Tibial artery (tissue), 4 donors: ENCODE measurements around the gene SPNS1.
"Not testable (repeated sequence)": the region's sequence is repeated elsewhere in the genome, so short reads cannot be mapped to it uniquely, and the experiment has no call there.

ENCODE experiments used
- DNase-seq, 2 donors: peaks; one replicate each; pipeline ENCODE4 v3.0.0-alpha.2; 2019
- H3K27ac ChIP-seq, 2 donors: fragments of 200-600 bp; sonication (generic) in 1 of 2; 1 replicate in 1 of 2; 2 replicates in 1 of 2; pipeline ENCODE4 v1.5.1; 2018 to 2019; ENCODE audit warnings: mild to moderate bottlenecking in 1 of 2
- H3K27me3 ChIP-seq, 2 donors: fragments of 200-600 bp; sonication (generic) in 1 of 2; one replicate each; pipeline versions ENCODE4 v1.5.1 to v1.6.0; 2016 to 2019
- H3K36me3 ChIP-seq, 3 donors: fragments of 200-600 bp; sonication (generic) in 2 of 3; one replicate each; pipeline ENCODE4 v1.5.1; 2016 to 2019; ENCODE audit warnings: mild to moderate bottlenecking in 2 of 3
- H3K4me1 ChIP-seq, 4 donors: fragments of 200-600 bp; sonication (generic) in 2 of 4; 1 replicate in 3 of 4; 2 replicates in 1 of 4; pipeline ENCODE4 v1.5.1; 2016 to 2019
- H3K4me3 ChIP-seq, 2 donors: fragments of 200-600 bp; sonication (generic) in 1 of 2; 1 replicate in 1 of 2; 2 replicates in 1 of 2; pipeline ENCODE4 v1.5.1; 2018 to 2019; ENCODE audit warnings: mild to moderate bottlenecking in 2 of 2
- H3K9me3 ChIP-seq, 3 donors: fragments of 200-600 bp; sonication (generic) in 1 of 3; one replicate each; pipeline ENCODE4 v1.5.1; 2016 to 2019
- CTCF ChIP-seq, 2 experiments: fragments of 200-600 bp in 1 of 2; fragments of 450-650 bp in 1 of 2; IDR thresholded peaks; one replicate each; pipeline ENCODE4 v1.5.1; 2017 to 2019; ENCODE audit warnings: antibody characterized with exemption in 2 of 2, mild to moderate bottlenecking in 1 of 2, moderate library complexity in 1 of 2
- intact Hi-C: fragments of 100-400 bp; cut with DNase I; formaldehyde crosslinking; loops from one replicate; pipeline ENCODE4 v1.15.0; 2023; ENCODE audit warnings: low total_unique reads

The SPNS1 gene

GRCh38 chr16:28935924-28936783 lies 38.4 kb upstream of the SPNS1 start:
- Histone ChIP-seq H3K36me3 (no peaks in the 10 kb centered on the region), H3K4me1 (peaks cover 0 to 5% (median 0%) of the 10 kb centered on the region in 4 donors), H3K27me3 (peaks cover 0 to 28% of the 10 kb centered on the region in 2 donors), H3K9me3 (no peaks in the 10 kb centered on the region), H3K4me3 (no peak overlapping the region), H3K27ac (no peak overlapping the region)
- intact Hi-C loops: no loop called here
- peak; percentile 77 to 83 for DNase-seq
- TF ChIP-seq CTCF (IDR thresholded peaks at IDR 0.05): no peak

- Histone ChIP-seq H3K9me3 (no peaks in the 10 kb centered on the region), H3K36me3 (no peaks in the 10 kb centered on the region), H3K27me3 (peaks cover 0 to 28% of the 10 kb centered on the region in 2 donors), H3K27ac (no peak overlapping the region), H3K4me3 (no peak overlapping the region), H3K4me1 (peaks cover 0 to 5% (median 0%) of the 10 kb centered on the region in 4 donors)
- no peak for TF ChIP-seq CTCF (IDR thresholded peaks at IDR 0.05)
- intact Hi-C loops: no loop called here
- DNase-seq: no peak
These were observed 37.8 kb upstream of the SPNS1 start for GRCh38 chr16:28936784-28937155.

- Histone ChIP-seq H3K9me3 (no peaks in the 10 kb centered on the region), H3K4me1 (peaks cover 0 to 5% (median 0%) of the 10 kb centered on the region in 4 donors), H3K27me3 (peaks cover 0 to 28% of the 10 kb centered on the region in 2 donors), H3K4me3 (no peak overlapping the region), H3K36me3 (no peaks in the 10 kb centered on the region), H3K27ac (no peak overlapping the region)
- intact Hi-C loops: no loop called here
- no peak for TF ChIP-seq CTCF (IDR thresholded peaks at IDR 0.05)
- DNase-seq: no peak
These were observed 37.2 kb upstream of the SPNS1 start for GRCh38 chr16:28937222-28937876.

GRCh38 chr16:28938721-28939120 lies 35.9 kb upstream of the SPNS1 start:
- Histone ChIP-seq H3K4me1 (peaks cover 0 to 5% (median 0%) of the 10 kb centered on the region in 4 donors), H3K36me3 (no peaks in the 10 kb centered on the region), H3K4me3 (no peak overlapping the region), H3K9me3 (no peaks in the 10 kb centered on the region), H3K27me3 (peaks cover 0 to 28% of the 10 kb centered on the region in 2 donors), H3K27ac (no peak overlapping the region)
- intact Hi-C loops: no loop called here
- DNase-seq: no peak
- TF ChIP-seq CTCF (IDR thresholded peaks at IDR 0.05): no peak

GRCh38 chr16:28939825-28940224 lies 34.8 kb upstream of the SPNS1 start:
- H3K27ac ChIP-seq, DNase-seq, H3K4me3 ChIP-seq, H3K4me1 ChIP-seq, H3K9me3 ChIP-seq, intact Hi-C loops, H3K36me3 ChIP-seq: not testable (repeated sequence)
- peaks cover 0 to 28% of the 10 kb centered on the region in 2 donors for H3K27me3 ChIP-seq

- TF ChIP-seq CTCF (IDR thresholded peaks at IDR 0.05): no peak
- intact Hi-C loops: no loop called here
- Histone ChIP-seq H3K27me3 (peaks cover 0 to 9% of the 10 kb centered on the region in 2 donors), H3K9me3 (no peaks in the 10 kb centered on the region), H3K4me1 (peaks cover 0 to 11% (median 9%) of the 10 kb centered on the region in 4 donors), H3K36me3 (no peaks in the 10 kb centered on the region), H3K4me3 (no peak overlapping the region), H3K27ac (no peak overlapping the region)
- no peak for DNase-seq
These were observed 31.3 kb upstream of the SPNS1 start for GRCh38 chr16:28943281-28943680.
